ENCODE data around the gene MPRIP.
"Not testable (repeated sequence)": the region's sequence is repeated elsewhere in the genome, so short reads cannot be mapped to it uniquely, and the experiment has no call there.

MPRIP gene

DNA sequence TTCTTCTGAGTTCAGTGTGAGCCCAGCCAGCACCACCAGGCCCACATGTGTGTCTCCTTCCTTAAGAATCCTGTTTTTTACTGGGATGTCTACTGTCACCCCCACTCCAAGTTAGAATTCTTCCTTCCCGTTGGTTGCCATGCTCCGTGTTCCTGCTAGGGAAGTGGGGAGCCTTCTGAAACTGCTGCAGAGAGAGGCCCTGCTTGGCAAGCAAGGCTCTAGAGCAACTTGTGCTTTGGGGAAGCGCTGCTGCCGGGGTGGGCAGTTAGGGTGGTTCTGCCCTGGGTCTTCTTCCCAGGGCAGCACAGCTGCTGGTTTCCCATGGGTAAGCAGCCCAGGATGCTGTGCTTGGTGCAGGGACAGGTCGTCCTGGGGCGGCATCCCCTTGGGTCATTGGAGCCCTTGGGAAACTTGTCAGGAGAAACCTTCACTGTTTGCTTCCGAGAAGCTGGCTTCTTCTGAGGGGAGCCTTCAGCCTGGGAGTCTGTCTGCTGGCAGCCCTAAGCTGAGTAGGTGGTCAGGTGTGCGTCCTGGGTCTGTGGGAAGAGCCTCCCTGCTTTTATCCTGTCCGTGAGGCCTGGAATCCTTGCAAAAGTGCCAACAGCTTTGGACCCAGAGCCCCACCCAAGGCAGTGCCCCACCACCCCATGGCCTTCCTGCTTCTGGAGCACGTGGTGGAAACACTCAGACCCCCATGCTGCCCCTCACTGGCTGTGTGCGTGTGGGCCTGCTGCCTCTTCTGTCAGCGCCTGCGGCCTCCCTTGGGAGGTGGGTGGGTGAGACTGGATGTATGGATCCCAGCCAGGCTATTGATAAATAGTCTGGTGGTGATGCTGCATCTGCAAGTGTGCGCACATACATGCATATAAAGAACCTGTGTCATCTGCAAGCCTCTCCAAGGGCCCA, 92.0 kb downstream of the MPRIP start:
- DNase-seq: peak; percentile 14

DNA sequence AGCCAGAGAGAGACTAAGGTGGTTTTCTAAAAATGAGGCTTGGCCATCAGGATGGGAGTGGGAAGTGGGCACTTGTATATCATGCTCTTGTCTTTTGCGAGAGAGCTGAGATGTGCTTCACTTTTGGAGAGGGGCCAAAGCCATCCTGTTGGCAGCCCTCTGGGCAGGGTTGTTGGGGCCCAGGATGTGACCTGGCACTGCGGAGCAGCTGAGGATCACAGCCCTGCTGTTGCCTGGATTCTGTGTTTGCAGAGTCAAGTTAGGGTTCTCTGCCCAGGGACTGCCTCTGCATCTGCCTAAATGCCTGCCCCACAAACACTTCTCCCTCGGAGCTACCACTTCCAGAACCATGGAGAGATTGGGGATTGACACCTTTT, 92.7 kb downstream of the MPRIP start:
- DNase-seq: no peak

DNA sequence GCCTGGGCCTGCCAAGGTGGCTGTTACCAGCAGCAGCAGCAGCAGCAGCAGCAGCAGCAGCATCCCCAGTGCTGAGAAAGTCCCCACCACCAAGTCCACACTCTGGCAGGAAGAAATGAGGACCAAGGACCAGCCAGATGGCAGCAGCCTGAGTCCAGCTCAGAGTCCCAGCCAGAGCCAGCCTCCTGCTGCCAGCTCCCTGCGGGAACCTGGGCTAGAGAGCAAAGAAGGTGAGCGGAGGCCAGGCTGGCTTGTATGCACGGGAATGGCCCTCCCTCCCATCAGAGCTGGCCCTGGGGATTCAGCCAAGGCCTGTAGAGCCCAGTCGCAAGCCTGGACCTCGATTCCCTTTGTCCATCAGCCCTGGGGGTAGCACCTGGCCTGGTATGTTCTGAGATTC, 94.0 kb downstream of the MPRIP start:
- DNase-seq: not testable (repeated sequence)

DNA sequence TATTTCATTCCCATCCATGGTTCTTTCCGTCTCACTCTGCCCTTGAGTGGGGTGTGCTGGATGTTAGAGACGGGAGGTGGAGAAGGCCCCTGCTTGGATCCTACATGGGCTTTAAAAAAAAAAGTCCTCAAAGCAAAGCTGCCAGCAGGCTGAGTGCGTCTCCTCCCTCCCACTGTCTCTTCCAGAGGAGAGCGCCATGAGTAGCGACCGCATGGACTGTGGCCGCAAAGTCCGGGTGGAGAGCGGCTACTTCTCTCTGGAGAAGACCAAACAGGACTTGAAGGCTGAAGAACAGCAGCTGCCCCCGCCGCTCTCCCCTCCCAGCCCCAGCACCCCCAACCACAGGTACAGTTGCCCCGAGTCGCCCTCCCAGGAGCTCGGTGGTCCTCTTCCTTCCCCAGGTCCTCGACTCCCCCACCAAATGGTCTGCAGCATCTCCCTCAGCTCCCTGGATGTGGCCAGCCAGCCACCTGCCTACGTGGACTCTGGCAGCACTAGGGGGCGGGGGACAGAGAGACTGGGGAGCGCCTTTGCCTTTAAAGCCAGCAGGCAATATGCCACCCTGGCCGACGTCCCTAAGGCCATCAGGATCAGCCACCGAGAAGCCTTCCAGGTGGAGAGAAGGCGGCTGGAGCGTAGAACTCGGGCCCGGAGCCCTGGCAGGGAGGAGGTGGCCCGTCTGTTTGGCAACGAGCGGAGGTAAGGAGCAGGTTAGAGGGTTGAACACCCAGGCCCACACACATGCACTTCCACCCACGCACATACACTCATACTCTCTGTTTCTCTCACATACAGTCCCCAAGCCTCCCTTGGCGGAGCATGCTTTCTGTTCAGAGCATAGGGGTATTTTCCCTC, 95.7 kb downstream of the MPRIP start:
- no peak for DNase-seq

DNA sequence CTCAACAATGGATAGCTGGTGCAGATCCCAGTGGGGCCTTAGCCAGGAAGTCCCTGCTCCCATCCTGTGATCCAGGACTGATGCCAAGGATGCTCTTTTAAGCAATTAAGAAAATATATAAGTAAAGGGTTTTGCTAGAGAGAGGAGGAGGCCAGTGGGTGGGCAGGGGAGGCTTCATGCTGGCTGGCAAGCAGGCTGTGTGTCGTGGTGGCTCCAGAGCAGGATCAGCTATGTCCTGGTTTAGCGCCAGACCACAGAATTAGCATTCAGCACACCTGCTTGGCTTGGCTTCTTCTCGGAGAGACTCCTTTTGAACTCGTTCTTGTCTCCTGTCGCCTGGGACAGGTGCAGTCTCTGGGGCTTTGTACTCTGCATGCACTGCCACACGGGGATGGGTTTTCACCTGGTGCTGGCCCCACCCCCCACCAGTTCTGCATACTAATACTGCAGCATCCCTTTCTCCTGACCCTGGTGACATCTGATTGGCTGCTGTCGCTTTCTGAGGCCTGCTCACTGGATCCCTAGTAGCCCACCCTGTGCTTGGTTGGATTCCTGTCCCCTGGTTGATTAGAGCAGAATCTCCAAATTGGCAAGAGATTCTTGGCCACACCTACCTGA, 97.8 kb downstream of the MPRIP start:
- DNase-seq: no peak

DNA sequence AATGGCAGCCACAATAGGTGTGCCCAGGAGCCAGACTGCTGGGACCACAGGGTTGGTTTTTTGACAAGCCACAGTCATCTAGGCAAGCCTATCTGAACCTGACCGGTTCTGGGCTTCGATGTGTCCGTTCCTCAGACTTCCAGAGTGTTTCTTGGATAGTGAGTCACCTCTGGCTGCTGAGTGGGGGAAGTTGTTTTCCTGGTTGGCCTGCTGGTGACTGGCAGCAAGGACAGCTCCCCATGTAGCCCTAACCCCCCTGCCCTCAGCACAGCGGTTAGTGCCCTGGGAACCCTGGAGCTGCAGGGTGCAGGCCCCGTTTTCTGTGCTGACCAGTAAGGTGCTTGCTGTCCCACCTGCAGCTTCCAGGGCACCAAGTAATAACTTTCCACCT, 98.3 kb downstream of the MPRIP start:
- DNase-seq: no peak

DNA sequence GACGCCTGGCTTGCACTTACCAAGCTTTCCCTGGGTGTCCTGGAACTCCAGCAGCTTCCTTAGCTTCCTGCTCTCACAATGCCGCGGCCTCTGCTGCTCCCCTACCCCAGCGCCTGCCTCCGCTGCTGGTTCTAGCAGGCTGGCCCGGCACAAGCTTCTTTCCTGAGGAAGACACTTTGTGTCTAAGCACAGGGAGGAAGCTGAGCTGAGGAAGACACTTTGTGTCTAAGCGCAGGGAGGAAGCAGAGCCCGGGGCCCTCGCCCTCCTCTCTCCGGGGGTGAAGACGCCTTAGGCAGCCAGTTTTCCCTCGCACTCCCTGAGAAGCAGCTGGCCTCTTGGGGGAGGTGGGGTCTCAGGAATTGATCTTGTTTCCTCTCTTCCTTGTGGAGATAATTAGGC, 99.0 kb downstream of the MPRIP start:
- DNase-seq: no peak

DNA sequence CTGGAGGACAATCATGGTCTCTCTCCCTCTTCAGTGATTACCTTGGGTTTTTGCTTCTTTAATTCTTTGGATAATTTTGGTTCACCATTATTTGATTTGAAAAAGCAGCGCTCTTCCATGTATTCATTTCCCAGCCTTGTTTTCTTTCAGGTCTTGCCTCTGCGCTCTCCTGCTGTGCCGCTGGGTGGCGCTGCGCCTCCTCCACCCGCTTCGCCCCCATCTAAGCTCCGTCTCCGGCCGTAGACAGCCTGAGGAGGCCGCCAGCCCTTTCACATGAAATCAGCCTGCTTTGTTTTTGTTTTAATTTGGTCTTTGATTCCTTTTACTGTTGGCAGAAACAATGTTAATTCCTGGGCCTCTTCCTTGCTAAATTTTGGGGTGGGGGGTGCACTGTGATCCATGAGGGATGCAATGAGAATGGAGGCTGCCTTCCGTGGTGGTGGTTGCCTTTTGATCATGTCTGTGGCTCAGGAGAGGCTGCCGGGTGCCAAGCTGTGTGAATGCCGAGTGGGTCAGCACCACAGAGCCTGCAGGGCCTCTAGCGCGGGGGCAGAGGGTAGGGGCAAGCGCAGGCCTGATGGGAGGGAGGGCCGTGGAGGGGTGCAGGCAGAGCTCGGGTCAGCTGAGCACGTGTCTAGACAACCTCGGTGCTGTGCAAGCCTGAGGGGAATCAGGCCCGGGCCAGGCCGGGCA, 99.7 kb downstream of the MPRIP start:
- DNase-seq: peak; percentile 17

DNA sequence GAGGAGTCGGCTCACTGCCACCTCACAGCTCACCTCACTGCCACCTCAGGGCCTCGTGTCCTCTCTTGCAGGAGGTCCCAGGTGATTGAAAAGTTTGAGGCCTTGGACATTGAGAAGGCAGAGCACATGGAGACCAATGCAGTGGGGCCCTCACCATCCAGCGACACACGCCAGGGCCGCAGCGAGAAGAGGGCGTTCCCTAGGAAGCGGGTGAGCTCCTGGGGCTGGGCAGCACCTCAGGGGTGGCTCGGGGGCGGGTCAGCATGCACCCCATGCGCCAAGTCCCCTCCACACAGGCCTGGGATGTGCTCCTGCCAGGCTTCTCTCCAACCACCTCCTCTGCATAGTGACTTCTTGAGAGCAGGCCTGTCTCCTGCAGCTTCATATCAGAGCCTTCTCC, 100.3 kb downstream of the MPRIP start:
- no peak for DNase-seq

DNA sequence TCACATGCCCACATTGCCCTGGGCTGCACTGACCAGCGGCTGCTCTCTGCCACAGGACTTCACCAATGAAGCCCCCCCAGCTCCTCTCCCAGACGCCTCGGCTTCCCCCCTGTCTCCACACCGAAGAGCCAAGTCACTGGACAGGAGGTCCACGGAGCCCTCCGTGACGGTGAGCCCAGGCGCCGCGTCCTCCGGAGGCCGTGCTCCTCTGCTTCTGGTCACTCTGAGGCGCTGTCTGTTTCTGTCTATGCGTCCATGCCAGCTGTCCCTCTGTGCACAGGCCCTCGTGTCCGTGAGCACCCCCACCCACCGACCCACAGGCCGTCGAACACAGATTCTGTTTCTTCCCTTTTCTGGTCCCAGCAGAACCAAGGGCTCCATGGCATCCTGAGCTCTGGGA, 101.2 kb downstream of the MPRIP start:
- DNase-seq: no peak

DNA sequence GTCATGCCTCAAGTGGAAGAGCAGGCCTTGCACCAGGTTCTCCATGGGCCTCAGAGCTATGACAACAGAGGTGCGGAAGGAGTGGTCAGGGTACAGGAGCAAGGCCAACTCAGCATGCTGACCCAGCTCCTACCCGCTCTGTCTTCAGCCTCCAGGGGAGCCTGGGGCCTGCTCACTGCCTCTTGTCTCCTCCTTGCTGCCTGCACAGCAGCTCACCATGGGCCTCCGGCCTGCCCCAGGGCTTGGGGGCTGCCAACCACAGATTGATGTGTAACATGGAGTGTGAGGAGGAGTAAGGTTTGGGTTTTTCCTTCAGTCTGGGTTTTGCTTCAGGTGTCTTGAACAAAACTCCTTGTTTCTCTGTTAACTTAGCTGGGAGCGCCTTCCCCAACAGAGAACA, 101.8 kb downstream of the MPRIP start:
- no peak for DNase-seq

DNA sequence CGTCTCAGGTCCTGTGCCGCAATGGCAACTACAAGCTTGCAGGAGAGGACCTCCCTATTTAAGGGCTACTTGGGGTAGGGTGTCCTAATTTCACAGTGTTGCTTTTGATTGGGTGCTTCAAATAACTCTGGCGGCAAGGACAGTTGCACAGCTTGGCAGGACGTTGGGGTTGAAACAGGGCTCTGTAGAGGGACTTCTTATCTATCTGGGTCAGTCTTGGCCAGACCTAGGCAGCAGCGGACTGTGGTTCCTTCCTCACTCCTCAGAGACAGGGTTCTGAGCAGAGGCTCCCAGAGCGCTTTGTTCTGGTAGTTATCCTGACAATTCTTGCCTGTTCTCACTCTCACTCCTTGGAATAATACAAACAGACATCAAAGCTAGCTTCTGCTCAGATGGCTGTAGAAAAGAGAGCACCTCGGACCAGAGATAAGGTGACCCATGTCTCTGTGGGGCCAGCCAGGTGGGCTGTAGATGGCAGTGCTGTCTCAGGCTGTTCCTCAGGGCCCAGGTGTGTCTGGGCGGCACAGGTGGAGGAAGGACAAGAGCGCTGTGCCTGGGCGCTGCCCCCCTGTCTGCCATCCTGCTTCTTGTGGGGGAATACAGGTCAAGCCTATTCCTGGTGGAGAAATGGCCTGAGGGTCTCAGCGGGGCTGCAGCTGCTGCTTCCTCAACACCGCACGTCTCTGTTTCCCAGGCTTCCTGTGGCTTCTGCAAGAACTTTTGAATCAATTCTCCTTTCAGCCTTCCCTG, 102.8 kb downstream of the MPRIP start:
- DNase-seq: no peak

DNA sequence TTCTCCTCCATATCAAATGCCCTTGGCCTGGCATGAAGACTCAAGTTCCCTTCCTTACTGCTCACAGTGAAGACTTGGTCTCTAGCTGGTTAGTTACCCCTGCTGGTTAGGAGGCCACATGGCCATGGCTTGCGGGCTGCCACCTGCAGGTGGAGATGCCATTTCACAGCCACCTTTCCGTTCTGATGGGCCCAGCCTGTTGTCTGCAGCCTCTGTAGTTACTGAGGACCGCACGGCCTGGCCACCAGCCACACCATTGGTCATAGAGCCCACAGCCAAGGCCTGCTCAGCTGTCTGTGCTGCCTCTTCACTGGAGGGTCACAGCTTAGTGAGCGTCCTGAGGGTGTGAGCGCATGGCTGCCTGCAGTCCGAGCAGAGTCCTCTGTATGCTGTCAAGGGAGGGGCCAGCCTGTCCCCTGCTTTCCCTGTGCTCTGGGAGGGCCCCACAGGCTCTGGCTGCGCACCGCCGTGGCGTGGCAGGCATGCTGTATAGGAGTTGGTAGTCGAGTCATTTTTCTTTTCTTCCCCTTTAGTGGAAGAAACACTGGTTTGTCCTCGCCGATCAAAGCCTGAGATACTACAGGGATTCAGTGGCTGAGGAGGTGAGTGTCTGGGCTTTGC, 104.6 kb downstream of the MPRIP start:
- DNase-seq: no peak

DNA sequence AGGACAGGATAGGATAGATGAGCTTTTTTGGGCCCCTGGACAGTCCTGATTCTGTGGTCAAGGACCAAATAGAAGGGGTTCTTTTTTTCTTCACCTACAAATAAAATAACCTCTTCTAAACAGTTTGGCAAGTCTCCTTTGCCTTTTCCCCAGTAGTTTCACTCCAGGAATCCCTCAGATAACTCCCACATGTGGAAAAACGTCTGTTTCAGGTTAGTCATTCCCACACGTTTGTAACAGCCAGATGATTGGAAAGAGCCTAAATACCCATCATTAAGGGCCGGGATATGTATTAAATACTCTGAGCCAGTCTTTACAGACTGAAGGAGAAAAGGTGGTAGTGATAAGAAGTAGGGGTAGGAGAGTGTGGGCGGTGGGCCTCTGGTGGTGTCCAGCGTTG, 105.6 kb downstream of the MPRIP start:
- no peak for DNase-seq

DNA sequence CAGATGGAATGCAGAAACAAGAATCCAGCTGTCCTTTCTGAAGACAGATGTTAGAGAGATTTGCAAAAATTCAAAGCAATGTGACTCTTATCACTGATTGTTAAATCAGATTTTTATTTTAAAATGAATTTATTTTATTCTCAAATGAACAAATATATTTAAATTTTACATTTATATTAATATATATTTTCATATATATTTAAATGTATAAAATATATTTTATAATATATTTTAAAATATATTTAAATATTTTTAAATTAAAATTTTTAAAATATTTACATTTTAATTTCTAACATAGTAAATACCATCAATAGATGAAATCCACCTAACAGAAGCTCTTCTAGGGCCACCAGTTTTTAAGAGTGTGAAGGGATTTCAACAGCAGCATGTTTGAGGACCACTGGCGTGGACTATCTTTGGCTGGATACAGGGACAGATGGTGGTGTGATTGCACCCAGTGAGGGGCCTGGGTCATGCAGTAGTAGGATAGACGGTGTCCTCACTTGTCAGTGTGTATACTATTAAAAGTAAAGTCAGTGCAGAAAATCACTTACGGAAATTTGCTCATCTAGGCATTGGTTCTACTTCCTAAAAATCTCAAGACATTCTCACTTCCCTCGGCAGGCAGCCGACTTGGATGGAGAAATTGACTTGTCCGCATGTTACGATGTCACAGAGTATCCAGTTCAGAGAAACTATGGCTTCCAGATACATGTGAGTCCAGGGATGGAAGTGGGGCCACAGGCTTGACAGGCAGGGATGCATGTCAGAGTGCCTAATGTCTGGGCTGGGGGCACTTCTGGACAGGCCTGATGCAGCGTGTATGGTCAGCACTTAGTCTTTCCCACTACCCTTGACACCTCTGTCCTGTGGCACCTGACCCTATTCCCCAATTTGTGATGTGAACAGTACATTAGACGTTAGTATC, 107.5 kb downstream of the MPRIP start:
- peak; percentile 93 for DNase-seq

DNA sequence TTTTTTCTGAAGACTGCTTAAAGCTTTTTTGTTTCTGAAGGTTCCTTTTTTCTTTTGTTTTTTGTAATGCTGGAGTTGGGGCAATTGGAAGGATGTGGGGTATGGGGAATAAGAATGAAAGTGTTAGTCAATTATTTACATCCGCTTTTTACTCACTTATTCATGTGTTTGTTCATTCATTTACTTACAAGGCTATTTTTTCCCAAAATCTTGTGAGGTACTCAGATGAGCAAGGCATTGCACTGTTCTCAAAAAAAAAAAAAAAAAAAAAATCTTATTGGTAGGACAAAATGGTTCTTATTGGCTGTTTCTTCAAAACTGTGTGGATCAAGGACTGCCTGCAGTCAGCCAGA, 108.2 kb downstream of the MPRIP start:
- DNase-seq: peak; percentile 91

DNA sequence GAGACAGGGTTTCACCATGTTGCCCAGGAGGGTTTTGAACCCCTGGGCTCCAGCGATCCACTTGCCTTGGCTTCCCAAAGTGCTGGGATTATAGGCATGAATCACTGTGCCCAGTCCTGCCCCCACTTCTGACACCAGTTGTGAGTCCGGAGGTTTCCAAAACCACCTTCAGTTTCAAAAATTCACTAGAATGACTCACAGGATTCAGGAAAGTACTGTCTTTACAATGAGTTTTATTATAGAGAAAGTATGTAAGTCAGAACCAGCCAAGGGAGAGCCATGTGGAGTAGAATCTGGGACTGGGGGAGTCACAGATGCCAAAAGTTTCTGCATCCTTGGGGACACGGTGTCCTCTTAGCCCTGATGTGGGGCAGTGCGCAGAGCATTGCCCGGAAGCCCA, 108.8 kb downstream of the MPRIP start:
- peak; percentile 38 for DNase-seq

DNA sequence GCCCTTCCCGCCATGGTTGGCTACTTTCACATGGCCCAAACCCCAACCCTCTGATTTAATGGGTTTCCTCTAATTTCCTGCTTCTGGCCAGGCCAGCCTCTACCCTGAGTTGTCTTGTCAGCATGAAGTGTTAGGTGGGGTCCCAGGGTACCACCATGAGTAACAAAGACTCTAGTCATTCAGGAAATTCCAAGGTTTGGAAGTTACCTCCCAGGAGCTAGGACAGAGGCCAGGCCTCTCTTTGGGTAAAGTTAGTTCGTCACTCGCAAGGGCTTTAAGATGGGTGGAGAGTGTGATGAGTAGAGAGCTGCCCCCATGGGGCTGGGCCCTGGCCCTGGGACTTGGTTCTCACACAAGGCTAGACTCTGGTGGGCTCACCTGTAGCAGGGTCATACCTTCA, 109.3 kb downstream of the MPRIP start:
- no peak for DNase-seq

DNA sequence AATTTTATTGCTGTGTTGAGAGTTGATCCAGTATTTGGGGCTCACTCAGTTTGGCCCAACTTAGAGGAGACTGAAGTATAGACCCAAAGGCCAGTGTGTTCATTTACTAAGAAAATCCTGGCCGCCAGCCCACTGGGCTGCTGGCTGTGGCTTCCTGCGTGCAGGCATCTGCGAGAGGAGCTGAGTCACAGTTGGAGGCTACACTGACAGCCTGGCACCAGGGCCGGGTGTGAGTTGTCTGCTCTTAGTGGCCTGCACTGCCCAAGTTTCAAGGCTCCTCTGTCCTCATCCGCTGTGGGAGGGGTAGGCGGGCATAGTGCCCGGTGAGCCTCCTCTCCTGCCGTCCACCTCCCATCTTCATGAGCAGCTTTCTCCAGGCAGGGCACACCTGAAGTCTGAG, 109.7 kb downstream of the MPRIP start:
- peak; percentile 75 for DNase-seq

DNA sequence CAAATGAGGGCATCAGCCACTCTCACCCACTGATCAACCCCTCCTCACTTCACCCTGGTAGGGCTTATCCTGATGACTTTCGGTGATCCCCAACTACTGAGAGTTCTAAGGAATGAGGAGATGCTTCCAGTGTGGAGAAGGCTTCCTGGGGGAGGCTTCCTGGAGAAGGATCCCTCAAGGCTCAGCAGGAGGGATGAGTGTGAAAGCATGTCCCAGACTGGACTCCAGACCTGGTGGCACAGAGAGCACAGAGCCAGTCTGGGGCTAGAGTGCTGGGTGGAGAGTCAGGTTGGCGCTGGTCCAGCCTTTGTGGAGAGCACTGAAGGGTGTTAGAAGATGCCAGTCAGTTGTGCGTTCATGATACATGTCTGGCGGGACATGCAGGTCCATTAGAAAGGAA, 110.1 kb downstream of the MPRIP start:
- no peak for DNase-seq

DNA sequence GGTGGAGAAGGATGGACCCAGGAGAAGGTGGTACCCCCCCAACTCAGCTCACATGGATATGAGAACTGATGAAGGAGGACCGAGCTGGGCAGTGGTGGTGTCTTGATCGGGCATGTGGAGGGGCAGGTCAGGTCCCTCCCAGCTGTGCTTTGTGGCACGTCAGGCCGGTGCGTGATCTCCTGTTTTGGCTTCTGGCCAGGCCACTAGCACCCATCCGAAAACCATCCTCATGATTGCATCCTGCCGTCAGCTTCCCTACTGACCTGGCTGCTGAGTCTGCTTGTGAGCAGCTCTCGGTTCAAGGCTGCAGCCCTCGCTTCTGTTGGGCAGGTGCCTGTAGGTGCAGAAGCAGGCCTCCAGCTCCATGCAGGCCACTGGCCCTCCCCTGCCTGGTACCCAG, 110.8 kb downstream of the MPRIP start:
- DNase-seq: no peak
